GM23338 (cell line): ENCODE results near the gene IMPA2. TPM values are rescaled to one million over a fixed set of nuclear protein-coding genes. Genes with fewer than 3 reads are reported as not detected.

ENCODE experiments used
- ATAC-seq: fragments of 200-7000 bp; cut with Tn5 transposase; 3 replicates; pipeline ENCODE4 v1.9.1; 2020
- DNase-seq: peaks from one replicate; pipeline ENCODE4 v3.0.0-alpha.2; 2015; ENCODE audit warnings: low spot score
- H2AFZ ChIP-seq: fragments of 200-600 bp; sonication (generic); 2 replicates; pipeline ENCODE4 v1.8.0; 2016; ENCODE audit warnings: antibody characterized with exemption, mild to moderate bottlenecking, moderate library complexity
- H3F3A ChIP-seq: fragments of 200-600 bp; sonication (generic); replicated peaks from 2 replicates; pipeline ENCODE4 v1.8.0; 2017; ENCODE audit warnings: antibody characterized with exemption, mixed run types, low read depth
- H3K27ac ChIP-seq: fragments of 200-600 bp; sonication (generic); 2 replicates; pipeline ENCODE4 v1.6.1; 2016; ENCODE audit warnings: low read depth
- H3K27me3 ChIP-seq: fragments of 200-600 bp; sonication (generic); 2 replicates; pipeline ENCODE4 v1.8.0; 2016; ENCODE audit warnings: mild to moderate bottlenecking, mixed run types, moderate library complexity; ENCODE audit not compliant: insufficient read depth
- H3K36me3 ChIP-seq: fragments of 200-600 bp; sonication (generic); 2 replicates; pipeline ENCODE4 v1.8.0; 2016; ENCODE audit warnings: mild to moderate bottlenecking; ENCODE audit not compliant: insufficient read depth
- H3K4me1 ChIP-seq: fragments of 200-600 bp; sonication (generic); 2 replicates; pipeline ENCODE4 v1.8.0; 2016; ENCODE audit warnings: mild to moderate bottlenecking, moderate library complexity; ENCODE audit not compliant: insufficient read depth
- H3K4me2 ChIP-seq: fragments of 200-600 bp; sonication (generic); 2 replicates; pipeline ENCODE4 v1.7.1; 2017; ENCODE audit warnings: mixed run types
- H3K4me3 ChIP-seq: fragments of 200-600 bp; sonication (generic); 2 replicates; pipeline ENCODE4 v1.6.1; 2016; ENCODE audit warnings: mixed run types
- H3K79me2 ChIP-seq: fragments of 200-600 bp; sonication (generic); replicated peaks from 2 replicates; pipeline ENCODE4 v1.8.0; 2017; ENCODE audit warnings: mild to moderate bottlenecking; ENCODE audit not compliant: insufficient read depth
- H3K9me2 ChIP-seq: fragments of 200-600 bp; sonication (generic); 2 replicates; pipeline ENCODE4 v1.8.0; 2017; ENCODE audit not compliant: insufficient read depth
- H4K20me1 ChIP-seq: fragments of 200-600 bp; sonication (generic); replicated peaks from 2 replicates; pipeline ENCODE4 v1.8.0; 2017; ENCODE audit warnings: mild to moderate bottlenecking; ENCODE audit not compliant: insufficient read depth
- H3K27ac Mint-ChIP-seq: 2 replicates; pipeline ENCODE4 v1.8.0; 2020; ENCODE audit warnings: inconsistent platforms, mild to moderate bottlenecking, moderate library complexity, mixed read lengths
- H3K27me3 Mint-ChIP-seq: 3 replicates; pipeline ENCODE4 v1.8.0; 2022; ENCODE audit warnings: low read depth, mild to moderate bottlenecking, moderate library complexity, mixed read lengths, inconsistent platforms; ENCODE audit not compliant: insufficient read depth, poor library complexity
- H3K36me3 Mint-ChIP-seq: 3 replicates; pipeline ENCODE4 v1.8.0; 2021; ENCODE audit warnings: low read depth, mild to moderate bottlenecking, inconsistent platforms, moderate library complexity, mixed read lengths
- H3K4me1 Mint-ChIP-seq: 3 replicates; pipeline ENCODE4 v1.8.0; 2020; ENCODE audit warnings: mild to moderate bottlenecking, inconsistent platforms, mixed read lengths
- H3K4me3 Mint-ChIP-seq: 3 replicates; pipeline ENCODE4 v1.8.0; 2021; ENCODE audit warnings: moderate library complexity, mild to moderate bottlenecking, inconsistent platforms, mixed read lengths
- H3K9me3 Mint-ChIP-seq: 3 replicates; pipeline ENCODE4 v1.8.0; 2020; ENCODE audit warnings: moderate library complexity, mild to moderate bottlenecking, inconsistent platforms, mixed read lengths
- CTCF ChIP-seq, 2 experiments: fragments of 200-600 bp in 1 of 2; sonication (generic) in 1 of 2; conservative IDR thresholded peaks; 2 replicates each; pipeline versions ENCODE4 v1.5.1 to v1.6.1; 2016 to 2017; ENCODE audit warnings: antibody characterized with exemption in 2 of 2, low read depth in 2 of 2, mild to moderate bottlenecking in 2 of 2, moderate library complexity in 1 of 2
- EZH2phosphoT487 ChIP-seq: fragments of 200-600 bp; sonication (generic); IDR thresholded peaks from one replicate; pipeline ENCODE4 v1.8.1; 2018; ENCODE audit warnings: antibody characterized with exemption; ENCODE audit not compliant: unreplicated experiment
- JUNB ChIP-seq: IDR thresholded peaks from one replicate; pipeline ENCODE4 v1.6.1; 2016; ENCODE audit warnings: antibody characterized with exemption; ENCODE audit not compliant: unreplicated experiment
- POLR2AphosphoS5 ChIP-seq: IDR thresholded peaks from 2 replicates; pipeline ENCODE4 v1.6.1; 2016; ENCODE audit warnings: antibody characterized with exemption, low read depth
- REST ChIP-seq: IDR thresholded peaks from one replicate; pipeline ENCODE4 v1.6.1; 2018; ENCODE audit warnings: antibody characterized with exemption; ENCODE audit not compliant: unreplicated experiment
- ZNF331 ChIP-seq: fragments of 250-450 bp; sonication (Bioruptor Pico); IDR thresholded peaks from 2 replicates; pipeline ENCODE4 v1.5.0; 2020; ENCODE audit warnings: low read depth, mild to moderate bottlenecking, moderate library complexity
- polyA plus RNA-seq: library from polyadenylated mRNA; unstranded; fragments of >200 nt; fragmentation: Nextera tagmentation; extraction: Ambion mirVana; gene quantifications from 2 replicates; pipeline ENCODE4 v1.2.1, GENCODE V29; 2016
- total RNA-seq: library from RNA; depleted of rRNA; stranded (reverse); fragments of >200 nt; shearing (Covaris generic); gene quantifications from 2 replicates; pipeline ENCODE4 v1.2.3, GENCODE V29; 2014
- TF ChIP-seq, protein P1 (sequence below): IDR thresholded peaks from 2 replicates; pipeline ENCODE4 v1.6.1; 2016; ENCODE audit warnings: antibody characterized with exemption

The IMPA2 gene
- total and polyA plus RNA-seq, 2 experiments from 2014 or later = 50.4 to 122 TPM

DNA sequence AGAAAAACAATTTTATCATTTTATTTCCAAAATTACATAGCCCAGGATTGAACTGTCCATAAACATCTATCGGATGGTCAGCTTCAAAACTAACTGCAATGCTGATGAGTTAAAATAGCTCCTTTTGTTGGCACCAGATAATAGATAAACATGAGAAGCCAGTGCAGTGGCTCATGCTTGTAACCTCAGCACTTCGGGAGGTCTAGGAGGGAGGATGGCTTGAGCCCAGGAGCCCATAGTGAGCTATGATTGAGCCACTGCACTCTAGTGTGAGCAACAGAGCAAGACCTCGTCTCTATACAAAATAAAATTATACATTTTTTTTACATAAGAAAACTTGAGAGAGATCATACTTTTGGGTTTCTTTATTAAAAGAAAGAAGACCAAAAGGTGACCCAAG is 34.6 kb upstream of the IMPA2 start (continued):
- TF ChIP-seq CTCF (conservative IDR thresholded peaks at IDR 0.05; ENCODE audit: low read depth in 2 of 2) (no peak), ZNF331 (CRISPR knock-in tag) (no peak), EZH2phosphoT487 (no peak), REST (no peak)
- TF ChIP-seq, protein P1, sequence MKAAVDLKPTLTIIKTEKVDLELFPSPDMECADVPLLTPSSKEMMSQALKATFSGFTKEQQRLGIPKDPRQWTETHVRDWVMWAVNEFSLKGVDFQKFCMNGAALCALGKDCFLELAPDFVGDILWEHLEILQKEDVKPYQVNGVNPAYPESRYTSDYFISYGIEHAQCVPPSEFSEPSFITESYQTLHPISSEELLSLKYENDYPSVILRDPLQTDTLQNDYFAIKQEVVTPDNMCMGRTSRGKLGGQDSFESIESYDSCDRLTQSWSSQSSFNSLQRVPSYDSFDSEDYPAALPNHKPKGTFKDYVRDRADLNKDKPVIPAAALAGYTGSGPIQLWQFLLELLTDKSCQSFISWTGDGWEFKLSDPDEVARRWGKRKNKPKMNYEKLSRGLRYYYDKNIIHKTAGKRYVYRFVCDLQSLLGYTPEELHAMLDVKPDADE = no peak

DNA sequence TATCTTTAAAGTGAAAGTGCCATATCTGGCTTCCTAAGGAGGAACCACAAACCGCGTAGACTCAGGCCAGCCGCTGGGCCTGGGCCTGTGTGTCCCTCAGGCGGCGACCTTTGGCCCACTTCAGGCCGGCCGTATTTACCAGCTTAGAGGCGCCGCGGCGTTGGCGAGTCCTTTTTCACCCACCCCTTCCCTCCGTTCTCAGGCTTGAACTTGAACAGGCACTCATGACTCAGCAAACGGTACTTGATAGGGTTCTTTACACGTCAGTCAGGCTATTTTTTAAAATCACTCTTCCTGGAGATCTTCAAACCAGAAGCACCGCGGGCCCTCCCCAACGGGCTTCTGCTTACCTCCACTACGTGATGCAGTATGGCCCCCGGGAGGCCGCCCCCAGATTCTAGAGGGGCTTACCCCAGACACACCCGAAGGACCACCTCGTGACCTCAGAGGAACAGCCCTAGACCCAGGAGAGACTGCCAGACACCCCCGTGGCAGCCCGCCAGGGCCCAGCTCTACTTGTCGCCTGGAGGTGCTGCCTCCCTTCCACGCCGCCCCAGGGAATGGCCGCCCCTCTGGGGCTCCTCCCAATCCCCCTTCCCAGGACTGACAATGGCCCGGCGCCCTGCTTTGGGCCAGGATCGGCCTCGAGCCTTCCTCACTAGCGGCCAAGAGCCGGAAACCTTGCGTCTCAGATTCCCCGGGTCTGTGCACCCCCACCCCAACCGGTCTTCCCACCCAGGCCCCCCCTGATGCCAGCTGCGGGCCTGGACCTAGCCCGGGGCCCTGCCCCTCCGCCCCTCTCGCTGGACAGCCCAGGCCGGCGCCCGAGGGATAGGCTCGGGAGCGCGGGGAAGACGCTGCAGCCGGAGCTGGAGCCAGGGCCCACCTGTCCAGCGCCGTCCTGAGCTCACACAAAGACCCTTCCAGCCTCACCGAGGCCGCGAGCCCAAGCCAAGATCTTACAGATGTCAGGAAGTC is 33.8 kb upstream of the IMPA2 start:
- Mint-ChIP-seq H3K36me3 (peaks cover 4% of the 10 kb centered on the region; the same call in 1 of the 3 replicates), H3K27ac (peak overlapping the region; percentile 97), H3K27me3 (peaks cover 7% of the 10 kb centered on the region), H3K4me3 (peak overlapping the region; percentile 87), H3K4me1 (peaks cover 30% of the 10 kb centered on the region), H3K9me3 (peaks cover 3% of the 10 kb centered on the region; the same call in 2 of the 3 replicates)
- H3K4me2 ChIP-seq = peak overlapping the region; percentile 94
- H2AFZ ChIP-seq = peak overlapping the region; percentile 98
- peaks cover 32% of the 10 kb centered on the region for H3K4me1 ChIP-seq
- H3K27me3 ChIP-seq = no peaks in the 10 kb centered on the region
- H3F3A ChIP-seq = no peaks in the 10 kb centered on the region
- H4K20me1 ChIP-seq = no peaks in the 10 kb centered on the region
- DNase-seq = peak; percentile 94
- peak; percentile 84 for ATAC-seq
- TF ChIP-seq JUNB (no peak), EZH2phosphoT487 (no peak), POLR2AphosphoS5 (peak; percentile 23; the same call in 1 of the 2 replicates), REST (peak; percentile 18)
- H3K4me3 ChIP-seq = peak overlapping the region; percentile 83
- no peaks in the 10 kb centered on the region for H3K79me2 ChIP-seq
- no peaks in the 10 kb centered on the region for H3K9me2 ChIP-seq
- H3K27ac ChIP-seq = peak overlapping the region; percentile 78
- H3K36me3 ChIP-seq = no peaks in the 10 kb centered on the region
